Trophoblast cell (in vitro differentiated cells and primary cell): ENCODE measurements around the gene ERC1.
"Not testable (repeated sequence)": the region's sequence is repeated elsewhere in the genome, so short reads cannot be mapped to it uniquely, and the experiment has no call there.

Experiments
- DNase-seq, 2 donors: peaks; one replicate each; pipeline ENCODE4 v3.0.0-alpha.2; 2016
- H2AFZ ChIP-seq: 2 replicates; pipeline ENCODE4 v1.6.1; 2013; ENCODE audit warnings: low read length, moderate library complexity, mild to moderate bottlenecking; ENCODE audit not compliant: insufficient read depth, poor library complexity
- H2AK5ac ChIP-seq: 2 replicates; pipeline ENCODE4 v1.6.1; 2013; ENCODE audit warnings: mild to moderate bottlenecking, low read length
- H2BK120ac ChIP-seq: 2 replicates; pipeline ENCODE4 v1.6.1; 2013; ENCODE audit warnings: low read length, mild to moderate bottlenecking, moderate library complexity; ENCODE audit not compliant: insufficient read depth, poor library complexity
- H2BK12ac ChIP-seq: 2 replicates; pipeline ENCODE4 v1.6.1; 2013; ENCODE audit warnings: mild to moderate bottlenecking, low read length, moderate library complexity
- H2BK5ac ChIP-seq: 2 replicates; pipeline ENCODE4 v1.6.1; 2013; ENCODE audit warnings: low read length, low read depth, moderate library complexity, mild to moderate bottlenecking; ENCODE audit not compliant: poor library complexity
- H3K14ac ChIP-seq: 2 replicates; pipeline ENCODE4 v1.6.1; 2013; ENCODE audit warnings: mild to moderate bottlenecking, low read length
- H3K18ac ChIP-seq: 2 replicates; pipeline ENCODE4 v1.6.1; 2013; ENCODE audit warnings: mild to moderate bottlenecking, low read length
- H3K23ac ChIP-seq: 2 replicates; pipeline ENCODE4 v1.6.1; 2013; ENCODE audit warnings: low read length
- H3K27ac ChIP-seq: 2 replicates; pipeline ENCODE4 v1.5.1; 2013; ENCODE audit warnings: low read depth, mild to moderate bottlenecking, inconsistent platforms, low read length, moderate library complexity
- H3K27me3 ChIP-seq: 2 replicates; pipeline ENCODE4 v1.6.1; 2013; ENCODE audit warnings: inconsistent platforms, mild to moderate bottlenecking, low read length, moderate library complexity; ENCODE audit not compliant: insufficient read depth
- H3K36me3 ChIP-seq, 2 experiments: 1 replicate in 1 of 2; 2 replicates in 1 of 2; pipeline ENCODE4 v1.6.1; 2013; ENCODE audit warnings: low read length in 2 of 2, mild to moderate bottlenecking in 2 of 2, moderate library complexity in 1 of 2; ENCODE audit not compliant: insufficient read depth in 2 of 2, control insufficient read depth in 1 of 2
- H3K4ac ChIP-seq: 2 replicates; pipeline ENCODE4 v1.6.1; 2013; ENCODE audit warnings: low read depth, mild to moderate bottlenecking, low read length, moderate library complexity
- H3K4me1 ChIP-seq, 2 experiments: 1 replicate in 1 of 2; 2 replicates in 1 of 2; pipeline ENCODE4 v1.6.1; 2013; ENCODE audit warnings: low read length in 2 of 2, mild to moderate bottlenecking in 2 of 2, moderate library complexity in 1 of 2; ENCODE audit not compliant: insufficient read depth in 2 of 2, control insufficient read depth in 1 of 2
- H3K4me2 ChIP-seq: 2 replicates; pipeline ENCODE4 v1.6.1; 2013; ENCODE audit warnings: inconsistent platforms, mild to moderate bottlenecking, low read length, moderate library complexity
- H3K4me3 ChIP-seq: 2 replicates; pipeline ENCODE4 v1.5.1; 2013; ENCODE audit warnings: mild to moderate bottlenecking, low read depth, low read length, inconsistent platforms
- H3K79me1 ChIP-seq: one replicate; pipeline ENCODE4 v1.6.1; 2013; ENCODE audit warnings: low read length
- H3K79me2 ChIP-seq: 2 replicates; pipeline ENCODE4 v1.6.1; 2013; ENCODE audit warnings: low read length, mild to moderate bottlenecking; ENCODE audit not compliant: control insufficient read depth, insufficient read depth, poor library complexity
- H3K9ac ChIP-seq: 2 replicates; pipeline ENCODE4 v1.6.1; 2013; ENCODE audit warnings: mild to moderate bottlenecking, low read length
- H3K9me3 ChIP-seq: 2 replicates; pipeline ENCODE4 v1.6.1; 2013; ENCODE audit warnings: low read depth, mild to moderate bottlenecking, control low read depth, inconsistent platforms, low read length; ENCODE audit not compliant: insufficient read depth
- H4K12ac ChIP-seq: 2 replicates; pipeline ENCODE4 v1.6.1; 2013; ENCODE audit warnings: low read depth, mild to moderate bottlenecking, low read length, moderate library complexity
- H4K8ac ChIP-seq: 2 replicates; pipeline ENCODE4 v1.6.1; 2013; ENCODE audit warnings: low read depth, mild to moderate bottlenecking, low read length, moderate library complexity
- H4K91ac ChIP-seq: one replicate; pipeline ENCODE4 v1.6.1; 2013; ENCODE audit warnings: low read depth, mild to moderate bottlenecking, low read length, moderate library complexity
- WGBS: extraction: QIAGEN DNeasy Blood & Tissue Kit; methylation state at CpG from one replicate; pipeline ENCODE4 v1.1.7; 2013; ENCODE audit warnings: missing lambda C conversion rate; ENCODE audit not compliant: insufficient read length, insufficient coverage; ENCODE audit errors: extremely low coverage; 5-methylcytosine and 5-hydroxymethylcytosine counted together

ERC1 gene

DNA sequence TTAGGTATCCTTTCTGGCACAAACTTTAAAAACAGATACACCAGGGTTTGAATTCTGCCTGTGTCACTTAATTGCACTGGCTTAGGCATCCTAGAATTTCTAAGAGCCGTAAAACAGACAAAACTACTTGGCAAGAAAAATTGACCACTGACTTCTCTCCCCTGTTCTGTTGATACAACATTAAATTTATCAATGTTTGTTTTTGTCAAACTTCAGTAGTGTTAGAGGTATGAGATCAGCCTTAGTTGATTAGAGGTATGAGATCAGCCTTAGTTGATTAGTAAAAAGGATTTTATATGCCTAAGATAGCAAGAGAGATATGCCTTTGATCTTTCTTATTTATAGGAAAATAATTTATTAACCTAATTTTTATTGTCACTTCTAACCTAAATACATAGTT lies 320.1 kb downstream of the ERC1 start:
- no peak overlapping the region for H2BK120ac ChIP-seq
- H3K4ac ChIP-seq, result no peak overlapping the region
- DNase-seq, result no peak
- no peak overlapping the region for H4K91ac ChIP-seq
- no peaks in the 10 kb centered on the region for H3K9me3 ChIP-seq
- no CpG with 5 or more reads among the region's 1 CpG for WGBS
- H4K12ac ChIP-seq, result no peak overlapping the region
- no peak overlapping the region for H3K9ac ChIP-seq
- H3K79me2 ChIP-seq, result no peaks in the 10 kb centered on the region
- no peak overlapping the region for H3K14ac ChIP-seq
- H3K4me3 ChIP-seq, result no peak overlapping the region
- H4K8ac ChIP-seq, result no peak overlapping the region
- no peaks in the 10 kb centered on the region for H3K79me1 ChIP-seq
- H2BK12ac ChIP-seq, result no peak overlapping the region
- no peak overlapping the region for H3K18ac ChIP-seq
- no peaks in the 10 kb centered on the region for H3K27me3 ChIP-seq
- H2AFZ ChIP-seq, result no peak overlapping the region
- H3K4me2 ChIP-seq, result no peak overlapping the region
- no peaks in the 10 kb centered on the region for H3K4me1 ChIP-seq
- H3K27ac ChIP-seq, result no peak overlapping the region
- H3K36me3 ChIP-seq, result peaks cover 2 to 6% of the 10 kb centered on the region in 2 experiments
- H2BK5ac ChIP-seq, result no peak overlapping the region
- no peak overlapping the region for H2AK5ac ChIP-seq
- H3K23ac ChIP-seq, result no peak overlapping the region

DNA sequence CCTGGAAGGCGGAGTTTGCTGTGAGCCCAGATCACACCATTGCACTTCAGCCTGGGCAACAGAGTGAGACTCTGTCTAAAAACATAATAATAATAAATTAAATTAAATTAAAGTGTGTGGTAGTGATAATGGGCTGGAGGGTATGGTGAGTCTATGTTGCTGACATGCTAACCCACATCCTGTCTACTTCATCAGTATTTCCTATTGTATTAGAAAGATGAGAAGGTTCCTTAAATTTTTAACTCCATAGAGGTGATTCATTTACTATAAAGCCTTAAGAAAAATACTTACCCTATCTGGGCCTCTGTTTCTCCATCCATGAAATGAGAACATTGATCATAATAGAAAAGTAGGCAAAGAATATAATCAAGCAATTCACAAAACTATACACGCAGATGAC lies 322.9 kb downstream of the ERC1 start:
- WGBS, result no CpG with 5 or more reads among the region's 2 CpGs
- Histone ChIP-seq H3K18ac (no peak overlapping the region), H4K8ac (no peak overlapping the region), H3K4me2 (no peak overlapping the region), H3K4ac (no peak overlapping the region), H2AK5ac (no peak overlapping the region), H3K27ac (no peak overlapping the region), H3K14ac (no peak overlapping the region), H3K36me3 (peaks cover 2 to 6% of the 10 kb centered on the region in 2 experiments), H3K9me3 (no peaks in the 10 kb centered on the region), H2BK12ac (no peak overlapping the region), H3K79me1 (no peaks in the 10 kb centered on the region), H4K91ac (no peak overlapping the region), H2BK120ac (no peak overlapping the region), H3K27me3 (no peaks in the 10 kb centered on the region), H4K12ac (no peak overlapping the region), H3K79me2 (no peaks in the 10 kb centered on the region), H3K23ac (no peak overlapping the region), H2BK5ac (no peak overlapping the region), H3K9ac (no peak overlapping the region), H3K4me1 (no peaks in the 10 kb centered on the region), H2AFZ (no peak overlapping the region), H3K4me3 (no peak overlapping the region)
- no peak for DNase-seq

DNA sequence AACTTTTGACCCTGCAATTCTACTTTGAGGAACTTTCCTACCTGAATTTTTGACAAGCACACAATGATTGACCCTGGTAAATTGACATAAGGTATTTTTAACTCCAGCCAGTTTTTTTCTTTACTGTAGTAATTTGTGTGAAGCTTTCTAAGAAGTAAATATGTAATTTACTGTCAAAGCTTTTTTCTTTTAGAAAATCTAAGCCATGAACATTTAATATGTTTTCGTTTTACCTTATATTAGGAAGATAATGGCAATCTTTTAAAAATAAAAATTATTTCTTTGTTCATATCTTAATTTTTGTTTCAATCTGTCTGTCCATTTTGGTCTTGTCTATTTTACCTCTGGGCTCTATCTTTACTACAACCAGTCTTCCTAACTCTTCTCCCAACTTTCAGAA lies 323.5 kb downstream of the ERC1 start:
- Histone ChIP-seq H3K27ac (no peak overlapping the region), H3K4me3 (no peak overlapping the region), H2BK12ac (no peak overlapping the region), H3K9me3 (no peaks in the 10 kb centered on the region), H3K4me2 (no peak overlapping the region), H2AK5ac (no peak overlapping the region), H3K27me3 (no peaks in the 10 kb centered on the region), H3K79me2 (no peaks in the 10 kb centered on the region), H3K14ac (no peak overlapping the region), H3K4me1 (no peaks in the 10 kb centered on the region), H3K9ac (no peak overlapping the region), H2AFZ (no peak overlapping the region), H4K8ac (no peak overlapping the region), H3K4ac (no peak overlapping the region), H3K36me3 (peaks cover 2 to 6% of the 10 kb centered on the region in 2 experiments), H4K12ac (no peak overlapping the region), H2BK120ac (no peak overlapping the region), H4K91ac (no peak overlapping the region), H3K18ac (no peak overlapping the region), H3K23ac (no peak overlapping the region), H2BK5ac (no peak overlapping the region), H3K79me1 (no peaks in the 10 kb centered on the region)
- WGBS, result no CpG with 5 or more reads among the region's 1 CpG
- no peak for DNase-seq

DNA sequence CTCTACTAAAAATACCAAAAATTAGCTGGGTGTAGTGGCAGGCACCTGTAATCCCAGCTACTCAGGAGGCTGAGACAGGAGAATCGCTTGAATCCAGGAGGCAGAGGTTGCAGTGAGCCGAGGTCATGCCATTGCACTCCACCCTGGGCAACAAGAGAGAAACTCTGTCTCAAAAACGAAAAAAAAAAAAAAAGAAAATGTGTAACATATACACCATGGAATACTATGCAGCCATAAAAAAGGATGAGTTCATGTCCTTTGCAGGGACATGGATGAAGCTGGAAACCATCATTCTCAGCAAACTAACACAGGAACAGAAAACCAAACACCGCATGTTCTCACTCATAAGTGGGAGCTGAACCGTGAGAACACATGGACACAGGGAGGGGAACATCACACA lies 326.0 kb downstream of the ERC1 start:
- H2BK5ac ChIP-seq, H3K4me3 ChIP-seq, H2AK5ac ChIP-seq, H3K14ac ChIP-seq, H4K91ac ChIP-seq, H2BK12ac ChIP-seq, H3K4me2 ChIP-seq, DNase-seq, H3K36me3 ChIP-seq, H2BK120ac ChIP-seq, H3K79me2 ChIP-seq, H4K12ac ChIP-seq, H3K27ac ChIP-seq, H3K4ac ChIP-seq, H3K9me3 ChIP-seq, H3K9ac ChIP-seq, H2AFZ ChIP-seq, H3K27me3 ChIP-seq, H4K8ac ChIP-seq, H3K4me1 ChIP-seq, H3K18ac ChIP-seq, H3K79me1 ChIP-seq, H3K23ac ChIP-seq: not testable (repeated sequence)
- no CpG with 5 or more reads among the region's 5 CpGs for WGBS
